Liver (tissue), 3 donors: ENCODE measurements around the gene VTCN1.

Source experiments
- ATF3 ChIP-seq: IDR thresholded peaks from 2 replicates; pipeline ENCODE4 v1.6.1; 2016; ENCODE audit warnings: antibody characterized with exemption
- MAX ChIP-seq: IDR thresholded peaks from 2 replicates; pipeline ENCODE4 v1.6.1; 2016; ENCODE audit warnings: antibody characterized with exemption
- RXRA ChIP-seq, 2 donors: IDR thresholded peaks; 2 replicates each; pipeline ENCODE4 v1.6.1; 2017 to 2018; ENCODE audit warnings: antibody characterized with exemption in 2 of 2, mild to moderate bottlenecking in 1 of 2
- SP1 ChIP-seq: IDR thresholded peaks from 2 replicates; pipeline ENCODE4 v1.6.1; 2018; ENCODE audit warnings: antibody characterized with exemption, mild to moderate bottlenecking
- TAF1 ChIP-seq: conservative IDR thresholded peaks from 2 replicates; pipeline ENCODE4 v1.6.1; 2016; ENCODE audit warnings: antibody characterized with exemption, mild to moderate bottlenecking
- TF ChIP-seq, protein P1 (sequence below): fragments of 150-350 bp; IDR thresholded peaks from 2 replicates; pipeline ENCODE4 v1.5.1; 2017; ENCODE audit warnings: improper control_type of control experiment, low read depth, low read length; ENCODE audit not compliant: missing input control
- TF ChIP-seq, protein P2 (sequence below): IDR thresholded peaks from 2 replicates; pipeline ENCODE4 v1.6.1; 2016; ENCODE audit warnings: antibody characterized with exemption
- donor health status: healthy.
- donor health status: healthy.

DNA sequence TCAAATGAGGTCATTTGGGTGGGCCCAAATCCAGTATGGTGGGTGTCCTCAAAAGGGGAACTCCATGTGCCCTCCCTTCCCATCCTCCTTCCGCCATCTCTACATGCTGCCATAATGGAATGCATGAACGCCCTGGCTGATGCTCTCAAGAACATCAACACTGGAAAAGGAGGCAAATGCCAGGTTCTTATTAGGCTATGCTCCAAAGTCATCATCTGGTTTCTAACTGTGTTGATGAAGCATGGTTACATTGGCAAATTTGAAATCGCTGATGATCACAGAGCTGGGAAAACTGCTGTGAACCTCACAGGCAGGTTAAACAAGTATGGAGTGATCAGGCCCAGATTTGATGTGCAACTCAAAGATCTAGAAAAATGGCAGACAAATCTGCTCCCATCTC, 72.6 kb downstream of the VTCN1 start:
- TF ChIP-seq, protein P1, sequence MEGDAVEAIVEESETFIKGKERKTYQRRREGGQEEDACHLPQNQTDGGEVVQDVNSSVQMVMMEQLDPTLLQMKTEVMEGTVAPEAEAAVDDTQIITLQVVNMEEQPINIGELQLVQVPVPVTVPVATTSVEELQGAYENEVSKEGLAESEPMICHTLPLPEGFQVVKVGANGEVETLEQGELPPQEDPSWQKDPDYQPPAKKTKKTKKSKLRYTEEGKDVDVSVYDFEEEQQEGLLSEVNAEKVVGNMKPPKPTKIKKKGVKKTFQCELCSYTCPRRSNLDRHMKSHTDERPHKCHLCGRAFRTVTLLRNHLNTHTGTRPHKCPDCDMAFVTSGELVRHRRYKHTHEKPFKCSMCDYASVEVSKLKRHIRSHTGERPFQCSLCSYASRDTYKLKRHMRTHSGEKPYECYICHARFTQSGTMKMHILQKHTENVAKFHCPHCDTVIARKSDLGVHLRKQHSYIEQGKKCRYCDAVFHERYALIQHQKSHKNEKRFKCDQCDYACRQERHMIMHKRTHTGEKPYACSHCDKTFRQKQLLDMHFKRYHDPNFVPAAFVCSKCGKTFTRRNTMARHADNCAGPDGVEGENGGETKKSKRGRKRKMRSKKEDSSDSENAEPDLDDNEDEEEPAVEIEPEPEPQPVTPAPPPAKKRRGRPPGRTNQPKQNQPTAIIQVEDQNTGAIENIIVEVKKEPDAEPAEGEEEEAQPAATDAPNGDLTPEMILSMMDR, result no peak
- TF ChIP-seq, protein P2, sequence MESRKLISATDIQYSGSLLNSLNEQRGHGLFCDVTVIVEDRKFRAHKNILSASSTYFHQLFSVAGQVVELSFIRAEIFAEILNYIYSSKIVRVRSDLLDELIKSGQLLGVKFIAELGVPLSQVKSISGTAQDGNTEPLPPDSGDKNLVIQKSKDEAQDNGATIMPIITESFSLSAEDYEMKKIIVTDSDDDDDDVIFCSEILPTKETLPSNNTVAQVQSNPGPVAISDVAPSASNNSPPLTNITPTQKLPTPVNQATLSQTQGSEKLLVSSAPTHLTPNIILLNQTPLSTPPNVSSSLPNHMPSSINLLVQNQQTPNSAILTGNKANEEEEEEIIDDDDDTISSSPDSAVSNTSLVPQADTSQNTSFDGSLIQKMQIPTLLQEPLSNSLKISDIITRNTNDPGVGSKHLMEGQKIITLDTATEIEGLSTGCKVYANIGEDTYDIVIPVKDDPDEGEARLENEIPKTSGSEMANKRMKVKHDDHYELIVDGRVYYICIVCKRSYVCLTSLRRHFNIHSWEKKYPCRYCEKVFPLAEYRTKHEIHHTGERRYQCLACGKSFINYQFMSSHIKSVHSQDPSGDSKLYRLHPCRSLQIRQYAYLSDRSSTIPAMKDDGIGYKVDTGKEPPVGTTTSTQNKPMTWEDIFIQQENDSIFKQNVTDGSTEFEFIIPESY, result no peak
- no peak for TF ChIP-seq RXRA (IDR thresholded peaks at IDR 0.05)
- TF ChIP-seq TAF1, result no peak
- TF ChIP-seq SP1, result no peak
- TF ChIP-seq MAX, result no peak
- TF ChIP-seq ATF3, result no peak
